Pancreas (tissue), 10 donors: Measurements from ENCODE around the gene RFX3. TPM values are rescaled to one million over a fixed set of nuclear protein-coding genes. Genes with fewer than 3 reads are reported as not detected.

Experiments used
- ATAC-seq, 4 donors: fragments of 200-7000 bp; cut with Tn5 transposase; one replicate each; pipeline versions ENCODE4 v1.8.0 to v1.9.1; 2020; ENCODE audit warnings: mild to moderate bottlenecking in 4 of 4, moderate library complexity in 4 of 4
- DNase-seq, 6 donors: peaks; one replicate each; pipeline ENCODE4 v3.0.0-alpha.2; 2020
- FAIRE-seq: peaks from 2 replicates; lab custom pipeline; 2012; peaks lifted over from hg19 to GRCh38; lab: Jason Lieb, UNC
- H3K27ac ChIP-seq, 4 donors: fragments of 200-600 bp; sonication (generic); 1 replicate in 3 of 4; 2 replicates in 1 of 4; pipeline versions ENCODE4 v1.5.0 to v1.8.0; 2020
- H3K27me3 ChIP-seq, 4 donors: fragments of 200-600 bp; one replicate each; pipeline ENCODE4 v1.8.0; 2021
- H3K36me3 ChIP-seq, 3 donors: fragments of 200-600 bp; sonication (generic) in 1 of 3; one replicate each; pipeline versions ENCODE4 v1.5.0 to v1.8.0; 2020 to 2021
- H3K4me1 ChIP-seq, 3 donors: fragments of 200-600 bp; one replicate each; pipeline ENCODE4 v1.8.0; 2021
- H3K4me3 ChIP-seq, 4 donors: fragments of 200-600 bp; sonication (generic) in 2 of 4; one replicate each; pipeline versions ENCODE4 v1.5.0 to v1.8.0; 2020 to 2021
- H3K9me3 ChIP-seq, 4 donors: fragments of 200-600 bp; one replicate each; pipeline ENCODE4 v1.8.0; 2021
- CTCF ChIP-seq, 4 donors: fragments of 200-600 bp; sonication (generic) in 3 of 4; IDR thresholded peaks; one replicate each; pipeline versions ENCODE4 v1.5.0 to v1.8.0; 2021; ENCODE audit warnings: antibody characterized with exemption in 4 of 4
- WGBS, 2 donors: extraction: QIAGEN DNeasy Blood & Tissue Kit; methylation state at CpG; one replicate each; pipeline ENCODE4 v1.1.7; 2013; 5-methylcytosine and 5-hydroxymethylcytosine counted together
- intact Hi-C, 3 donors: fragments of 100-400 bp; cut with DNase I; formaldehyde crosslinking; loops; one replicate each; pipeline versions ENCODE4 v1.11.1 to v1.14.2; 2022
- polyA plus RNA-seq, 2 donors: library from polyadenylated mRNA; stranded (reverse); fragments of 200-250 nt; gene quantifications; one replicate each; pipeline ENCODE4 v1.2.3, GENCODE V29; 2013
- total RNA-seq, 6 donors: library from RNA; stranded (reverse); fragmentation: NEBNext Ultra II Directional in 4 of 6; extraction: Animal tissue kit (Norgen Biotek cat#: 25700) in 4 of 6; gene quantifications; one replicate each; pipeline versions ENCODE4 v1.2.1 to v1.2.4, GENCODE V29; 2021 to 2023
- donor health status: healthy with polysubstance abuse.
- donor health status: DM: no; HTN: no; CAD: no; lungs with moderate emphysema.
- donor health status: DM: no; HTN: no; CAD: no.
- donor health status: control.
- donor health status: control.
- donor health status: Bipolar disorder and iron deficiency.
- donor health status: DM: yes; HTN: yes; CAD: no.
- donor health status: DM: no; HTN: no; CAD: no.
- donor health status: DM: no; HTN: no; CAD: no.
- donor health status: DM: yes; HTN: yes; CAD: no.

The RFX3 gene
- total and polyA plus RNA-seq, 8 donors = 1.2 to 12.2 (median 5.0) TPM

- WGBS, 2 donors = 0 to 1% methylated on average over 43 of the region's 43 CpGs
- H3K4me3 ChIP-seq = peak overlapping the region; percentile 78 to 91 (median 87)
- H3K9me3 ChIP-seq = no peaks in the 10 kb centered on the region
- no peaks in the 10 kb centered on the region for H3K36me3 ChIP-seq
- DNase-seq (peak in 4 of 6 donors; percentile 8 to 71 (median 52)), ATAC-seq (peak in 3 of 4 donors; percentile 3), FAIRE-seq (no peak)
- TF ChIP-seq CTCF (IDR thresholded peaks at IDR 0.05) = no peak
- H3K27me3 ChIP-seq = no peaks in the 10 kb centered on the region
- intact Hi-C loops = no loop called here
- H3K27ac ChIP-seq = peak overlapping the region; percentile 99 to 100 (median 100)
- peaks cover 0 to 22% (median 13%) of the 10 kb centered on the region in 3 donors for H3K4me1 ChIP-seq
These were observed 535 bp downstream of the RFX3 start for GRCh38 chr9:3525096-3525835.

- peaks cover 0 to 12% (median 3%) of the 10 kb centered on the region in 3 donors for H3K4me1 ChIP-seq
- FAIRE-seq (no peak), DNase-seq (no peak), ATAC-seq (no peak)
- TF ChIP-seq CTCF (IDR thresholded peaks at IDR 0.05) = no peak
- no peak overlapping the region for H3K4me3 ChIP-seq
- H3K36me3 ChIP-seq = no peaks in the 10 kb centered on the region
- WGBS, 2 donors = 86 to 93% methylated on average over 1 of the region's 1 CpG
- no peaks in the 10 kb centered on the region for H3K9me3 ChIP-seq
- no peaks in the 10 kb centered on the region for H3K27me3 ChIP-seq
- intact Hi-C loops = no loop called here
- H3K27ac ChIP-seq = no peak overlapping the region
These were observed 3.8 kb downstream of the RFX3 start for GRCh38 chr9:3521966-3522365.

GRCh38 chr9:3520564-3520963, 5.2 kb downstream of the RFX3 start:
- FAIRE-seq = no peak
- no peak for TF ChIP-seq CTCF (IDR thresholded peaks at IDR 0.05)
- Histone ChIP-seq H3K4me1 (peaks cover 0 to 12% (median 3%) of the 10 kb centered on the region in 3 donors), H3K27ac (no peak overlapping the region), H3K36me3 (no peaks in the 10 kb centered on the region), H3K4me3 (no peak overlapping the region), H3K9me3 (no peaks in the 10 kb centered on the region), H3K27me3 (no peaks in the 10 kb centered on the region)
- WGBS, 2 donors = 89% methylated on average over 4 of the region's 4 CpGs
- ATAC-seq = no peak
- DNase-seq = no peak
- intact Hi-C loops = no loop called here

GRCh38 chr9:3517377-3518048, 8.3 kb downstream of the RFX3 start:
- no peaks in the 10 kb centered on the region for H3K36me3 ChIP-seq
- 85 to 95% methylated on average over 3 of the region's 3 CpGs for WGBS, 2 donors
- no peak for TF ChIP-seq CTCF (IDR thresholded peaks at IDR 0.05)
- no peak overlapping the region for H3K27ac ChIP-seq
- no peaks in the 10 kb centered on the region for H3K27me3 ChIP-seq
- intact Hi-C loops = no loop called here
- H3K9me3 ChIP-seq = no peaks in the 10 kb centered on the region
- peaks cover 0 to 3% (median 0%) of the 10 kb centered on the region in 3 donors for H3K4me1 ChIP-seq
- no peak overlapping the region for H3K4me3 ChIP-seq
- ATAC-seq (peak in 1 of 4 donors; percentile 53), FAIRE-seq (no peak), DNase-seq (no peak)
